Measurements from ENCODE around the gene SUB1. TPM values are rescaled to one million over a fixed set of nuclear protein-coding genes. Genes with fewer than 3 reads are reported as not detected.
"Not testable (repeated sequence)": the region's sequence is repeated elsewhere in the genome, so short reads cannot be mapped to it uniquely, and the experiment has no call there.

The SUB1 gene
- total RNA-seq, 1 donor from 2014 or later, result 260 TPM

DNA sequence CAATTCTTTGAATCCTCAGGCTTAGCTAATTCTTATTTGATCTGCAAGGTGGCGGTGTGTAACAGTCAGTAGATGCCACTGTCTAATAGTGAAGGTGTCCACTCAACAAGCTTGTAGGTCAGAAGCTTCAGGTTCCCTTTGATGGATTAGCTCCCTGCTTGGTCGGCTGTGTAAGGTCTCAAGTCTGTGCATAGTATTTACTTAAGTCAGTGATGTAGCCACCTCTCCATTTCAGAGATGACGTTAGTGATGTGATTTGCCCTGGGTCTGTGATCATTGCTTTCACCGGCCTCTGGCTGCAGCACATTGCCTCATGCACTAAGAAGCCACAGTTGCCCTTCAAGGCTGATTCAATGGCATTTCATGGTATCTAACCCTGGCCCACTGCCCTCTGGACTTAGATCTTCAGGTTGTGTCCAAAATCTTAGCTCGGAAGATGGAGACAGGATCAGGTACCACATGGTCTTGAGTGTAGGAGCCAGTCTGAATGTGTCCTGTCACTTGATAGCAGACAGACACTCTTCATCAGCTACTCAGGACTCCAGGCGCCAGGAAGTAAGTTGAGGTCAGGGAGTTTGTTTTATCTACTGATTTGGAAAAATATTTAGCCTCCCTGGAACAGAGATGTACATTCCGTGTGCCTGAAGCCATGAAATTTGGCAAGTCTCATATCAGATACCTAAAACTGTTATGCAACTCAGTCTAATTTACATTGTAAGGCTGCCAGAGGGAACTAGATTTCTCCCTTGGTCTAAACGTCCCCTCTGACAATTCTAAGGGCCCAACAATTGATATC is 42.9 kb downstream of the SUB1 start:
- no peak overlapping the region for H3K27ac Mint-ChIP-seq (ENCODE audit: unreplicated experiment)
- no peaks in the 10 kb centered on the region for H3K9me3 Mint-ChIP-seq
- no peak for TF ChIP-seq CTCF (conservative IDR thresholded peaks at IDR 0.05)
- H3K27me3 Mint-ChIP-seq (ENCODE audit: low read depth), result no peaks in the 10 kb centered on the region
- H3K4me1 Mint-ChIP-seq, result peaks cover 5% of the 10 kb centered on the region
- no peaks in the 10 kb centered on the region for H3K36me3 Mint-ChIP-seq (ENCODE audit: low read depth)
- DNase-seq (ENCODE audit: low read depth, low spot score), result no peak
- no peak overlapping the region for H3K4me3 Mint-ChIP-seq

GRCh38 chr5:32630867-32631491 is 45.6 kb downstream of the SUB1 start:
- Mint-ChIP-seq H3K36me3 (ENCODE audit: low read depth) (no peaks in the 10 kb centered on the region), H3K9me3 (no peaks in the 10 kb centered on the region), H3K27me3 (ENCODE audit: low read depth) (no peaks in the 10 kb centered on the region), H3K27ac (ENCODE audit: unreplicated experiment) (peak overlapping the region; percentile 65), H3K4me3 (no peak overlapping the region), H3K4me1 (peaks cover 5% of the 10 kb centered on the region)
- no peak for DNase-seq (ENCODE audit: low read depth, low spot score)
- TF ChIP-seq CTCF (conservative IDR thresholded peaks at IDR 0.05), result no peak

DNA sequence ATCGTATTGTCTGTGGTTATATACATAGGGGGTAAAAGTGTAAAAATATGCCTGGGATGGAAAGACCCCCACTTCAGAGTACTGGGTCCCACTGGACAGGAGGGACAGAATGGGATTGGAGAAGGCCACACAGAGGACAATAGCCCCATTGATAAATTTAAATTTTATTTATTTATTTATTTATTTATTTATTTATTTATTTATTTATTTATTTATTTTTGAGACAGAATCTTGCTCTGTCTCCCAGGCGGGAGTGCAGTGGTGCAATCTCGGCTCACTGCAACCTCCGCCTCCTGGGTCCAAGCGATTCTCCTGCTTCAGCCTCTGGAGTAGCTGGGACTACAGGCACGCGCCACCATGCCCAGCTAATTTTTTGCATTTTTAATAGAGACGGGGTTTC is 47.7 kb downstream of the SUB1 start:
- H3K4me1 Mint-ChIP-seq; DNase-seq (ENCODE audit: low read depth, low spot score); H3K27ac Mint-ChIP-seq (ENCODE audit: unreplicated experiment); H3K9me3 Mint-ChIP-seq; H3K4me3 Mint-ChIP-seq; H3K36me3 Mint-ChIP-seq (ENCODE audit: low read depth); H3K27me3 Mint-ChIP-seq (ENCODE audit: low read depth): not testable (repeated sequence)

DNA sequence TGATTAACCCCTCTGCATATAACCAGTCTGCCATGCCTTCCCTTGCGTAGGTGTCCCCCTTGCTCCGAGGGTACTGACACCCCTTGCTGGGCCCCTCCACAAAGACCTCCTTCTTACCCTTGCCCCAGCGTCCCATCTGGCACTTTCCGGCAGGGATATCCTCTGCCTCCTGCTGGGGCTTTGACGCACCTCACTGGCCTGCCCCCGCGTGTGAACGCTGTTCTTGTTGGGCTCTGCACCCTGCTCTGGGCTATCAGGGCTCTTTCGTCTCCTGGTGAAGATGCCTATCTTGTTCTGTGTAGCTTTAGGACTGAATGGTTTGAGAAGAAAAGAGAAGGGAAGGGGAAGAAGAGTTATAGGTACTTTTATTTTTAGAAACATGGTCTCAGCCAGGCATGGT is 53.0 kb downstream of the SUB1 start:
- no peak for TF ChIP-seq CTCF (conservative IDR thresholded peaks at IDR 0.05)
- Mint-ChIP-seq H3K9me3 (peaks cover 2% of the 10 kb centered on the region), H3K27me3 (ENCODE audit: low read depth) (no peaks in the 10 kb centered on the region), H3K36me3 (ENCODE audit: low read depth) (no peaks in the 10 kb centered on the region), H3K4me1 (no peaks in the 10 kb centered on the region), H3K4me3 (no peak overlapping the region), H3K27ac (ENCODE audit: unreplicated experiment) (peak overlapping the region; percentile 7)
- DNase-seq (ENCODE audit: low read depth, low spot score), result no peak

DNA sequence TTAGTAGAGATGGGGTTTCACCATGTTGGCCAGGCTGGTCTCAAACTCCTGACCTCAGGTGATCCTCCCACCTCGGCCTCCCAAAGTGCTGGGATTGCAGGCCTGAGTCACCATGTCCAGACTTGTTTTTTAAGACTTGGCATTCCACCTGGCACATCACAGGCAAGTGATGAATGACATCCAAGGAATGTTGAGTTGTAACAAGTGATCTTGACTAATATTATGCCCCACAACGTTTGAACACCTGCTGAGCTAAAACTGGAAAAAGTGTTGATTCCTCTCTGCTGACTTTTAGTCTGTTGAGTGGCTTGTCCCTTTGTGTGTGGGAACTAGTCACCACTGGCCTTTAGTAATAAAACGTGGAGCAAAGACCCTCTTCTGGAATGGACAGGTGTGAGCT is 54.6 kb downstream of the SUB1 start:
- no peaks in the 10 kb centered on the region for H3K4me1 Mint-ChIP-seq
- no peak for DNase-seq (ENCODE audit: low read depth, low spot score)
- no peak overlapping the region for H3K4me3 Mint-ChIP-seq
- H3K27ac Mint-ChIP-seq (ENCODE audit: unreplicated experiment), result no peak overlapping the region
- H3K27me3 Mint-ChIP-seq (ENCODE audit: low read depth), result no peaks in the 10 kb centered on the region
- peaks cover 2% of the 10 kb centered on the region for H3K9me3 Mint-ChIP-seq
- TF ChIP-seq CTCF (conservative IDR thresholded peaks at IDR 0.05), result no peak
- H3K36me3 Mint-ChIP-seq (ENCODE audit: low read depth), result no peaks in the 10 kb centered on the region

Data from neural crest cell (in vitro differentiated cells).